H1 (cell line): ENCODE data around the gene ADGRB3. TPM values are rescaled to one million over a fixed set of nuclear protein-coding genes. Genes with fewer than 3 reads are reported as not detected.

Experiments used
- CTCF ChIA-PET: fragments of 300-600 bp; sonication (Branson Sonifier 250); formaldehyde crosslinking; loops from one replicate; lab custom pipeline; 2021; ENCODE audit not compliant: partially characterized antibody; lab: Charles Lee
- POLR2A ChIA-PET: fragments of 300-600 bp; sonication (Branson Sonifier 250); formaldehyde crosslinking; loops from one replicate; lab custom pipeline; 2021; ENCODE audit warnings: inconsistent platforms; ENCODE audit not compliant: partially characterized antibody; lab: Charles Lee
- DNase-seq, 2 experiments: peaks; one replicate each; pipeline versions ENCODE4 v3.0.0 to v3.0.0-alpha.2; 2010 to 2022; ENCODE audit warnings: low spot score in 2 of 2, low read depth in 1 of 2, mixed read lengths in 1 of 2
- FAIRE-seq: peaks from 2 replicates; lab custom pipeline; 2011; peaks lifted over from hg19 to GRCh38; lab: Jason Lieb, UNC
- H2AFZ ChIP-seq: 2 replicates; pipeline ENCODE4 v1.8.1; 2012; ENCODE audit warnings: low read length, inconsistent platforms
- H2AK5ac ChIP-seq: 2 replicates; pipeline ENCODE4 v1.6.1; 2013; ENCODE audit warnings: low read depth, low read length
- H2BK120ac ChIP-seq: replicated peaks from 2 replicates; pipeline ENCODE3; 2013; ENCODE audit warnings: low read depth, low read length, inconsistent platforms
- H2BK12ac ChIP-seq: 2 replicates; pipeline ENCODE4 v1.6.1; 2013; ENCODE audit warnings: low read depth, low read length
- H2BK15ac ChIP-seq: 2 replicates; pipeline ENCODE4 v1.6.1; 2013; ENCODE audit warnings: low read length
- H2BK20ac ChIP-seq: 2 replicates; pipeline ENCODE4 v1.6.1; 2013; ENCODE audit warnings: low read length
- H2BK5ac ChIP-seq: 2 replicates; pipeline ENCODE4 v1.6.1; 2013; ENCODE audit warnings: low read depth, low read length
- H3K14ac ChIP-seq: 2 replicates; pipeline ENCODE4 v1.6.1; 2013; ENCODE audit warnings: inconsistent platforms; ENCODE audit not compliant: insufficient read length
- H3K18ac ChIP-seq: 2 replicates; pipeline ENCODE4 v1.6.1; 2013; ENCODE audit warnings: low read length; ENCODE audit errors: extremely low read depth
- H3K23ac ChIP-seq: 2 replicates; pipeline ENCODE4 v1.6.1; 2013; ENCODE audit warnings: inconsistent platforms; ENCODE audit not compliant: insufficient read length
- H3K23me2 ChIP-seq: 2 replicates; pipeline ENCODE4 v1.6.1; 2013; ENCODE audit warnings: low read depth, low read length
- H3K27ac ChIP-seq: 2 replicates; pipeline ENCODE4 v1.6.1; 2011; ENCODE audit warnings: low read depth, low read length, inconsistent platforms
- H3K27me3 ChIP-seq, 4 experiments: replicated peaks in 1 of 4; 1 replicate in 1 of 4; 2 replicates in 3 of 4; pipeline versions ENCODE4 v1.6.1 to v1.8.1; 2011 to 2013; ENCODE audit warnings: low read length in 3 of 4, mild to moderate bottlenecking in 3 of 4, inconsistent platforms in 2 of 4, mixed read lengths in 2 of 4, moderate library complexity in 1 of 4; ENCODE audit not compliant: control insufficient read depth in 3 of 4, insufficient read depth in 3 of 4; ENCODE audit errors: extremely low read depth in 1 of 4
- H3K36me3 ChIP-seq, 4 experiments: 2 replicates each; pipeline versions ENCODE4 v1.6.1 to v1.8.1; 2011 to 2013; ENCODE audit warnings: mild to moderate bottlenecking in 4 of 4, low read length in 3 of 4, moderate library complexity in 2 of 4, control low read depth in 1 of 4, inconsistent platforms in 1 of 4; ENCODE audit not compliant: insufficient read depth in 4 of 4, control insufficient read depth in 2 of 4
- H3K4ac ChIP-seq: replicated peaks from 2 replicates; pipeline ENCODE3; 2013; ENCODE audit warnings: low read length, low read depth, mixed read lengths, inconsistent platforms; ENCODE audit not compliant: insufficient read length
- H3K4me1 ChIP-seq, 4 experiments: replicated peaks in 1 of 4; 1 replicate in 1 of 4; 2 replicates in 3 of 4; pipeline versions ENCODE4 v1.6.1 to v1.8.1; 2011 to 2013; ENCODE audit warnings: low read length in 3 of 4, inconsistent platforms in 2 of 4, mixed read lengths in 1 of 4; ENCODE audit not compliant: insufficient read depth in 4 of 4, control insufficient read depth in 3 of 4
- H3K4me2 ChIP-seq, 2 experiments: 2 replicates each; pipeline versions ENCODE4 v1.6.1 to v1.8.1; 2011 to 2013; ENCODE audit warnings: low read depth in 2 of 2, low read length in 2 of 2, control low read depth in 1 of 2, inconsistent platforms in 1 of 2, mild to moderate bottlenecking in 1 of 2; ENCODE audit not compliant: insufficient read depth in 1 of 2
- H3K4me3 ChIP-seq, 4 experiments: fragments of 200-600, 300-600 bp in 1 of 4; sonication (generic), shearing (Covaris generic), sonication (Bioruptor Twin) in 1 of 4; 2 replicates each; pipeline versions ENCODE4 v1.5.1 to v1.8.1; 2011 to 2016; ENCODE audit warnings: low read length in 4 of 4, low read depth in 3 of 4, control low read depth in 2 of 4, inconsistent platforms in 2 of 4, mild to moderate bottlenecking in 2 of 4, mixed read lengths in 1 of 4, moderate library complexity in 1 of 4; ENCODE audit not compliant: insufficient read depth in 2 of 4; ENCODE audit errors: extremely low read depth in 1 of 4
- H3K56ac ChIP-seq: replicated peaks from 2 replicates; pipeline ENCODE3; 2013; ENCODE audit warnings: low read depth, mild to moderate bottlenecking, mixed read lengths, low read length, inconsistent platforms; ENCODE audit not compliant: insufficient read length
- H3K79me1 ChIP-seq: 2 replicates; pipeline ENCODE4 v1.6.1; 2013; ENCODE audit warnings: low read depth, low read length, control low read depth
- H3K79me2 ChIP-seq, 2 experiments: 2 replicates each; pipeline versions ENCODE4 v1.6.1 to v1.8.1; 2012 to 2013; ENCODE audit warnings: low read length in 2 of 2, mild to moderate bottlenecking in 2 of 2, inconsistent platforms in 1 of 2; ENCODE audit not compliant: insufficient read depth in 2 of 2, control insufficient read depth in 1 of 2
- H3K9ac ChIP-seq, 4 experiments: replicated peaks in 1 of 4; 1 replicate in 1 of 4; 2 replicates in 3 of 4; pipeline versions ENCODE4 v1.6.1 to v1.8.1; 2011 to 2013; ENCODE audit warnings: low read depth in 3 of 4, low read length in 3 of 4, control low read depth in 2 of 4, mild to moderate bottlenecking in 2 of 4, moderate library complexity in 2 of 4, inconsistent platforms in 1 of 4; ENCODE audit errors: extremely low read depth in 1 of 4
- H3K9me3 ChIP-seq, 2 experiments: 2 replicates each; pipeline versions ENCODE4 v1.6.1 to v1.8.1; 2012 to 2013; ENCODE audit warnings: mild to moderate bottlenecking in 2 of 2, moderate library complexity in 2 of 2, control low read depth in 1 of 2, inconsistent platforms in 1 of 2, low read depth in 1 of 2, low read length in 1 of 2, mixed read lengths in 1 of 2; ENCODE audit not compliant: insufficient read depth in 2 of 2
- H4K20me1 ChIP-seq, 2 experiments: replicated peaks in 1 of 2; 2 replicates each; pipeline versions ENCODE3 to v1.8.1; 2011 to 2013; ENCODE audit warnings: inconsistent platforms in 2 of 2, low read length in 2 of 2, mild to moderate bottlenecking in 1 of 2; ENCODE audit not compliant: insufficient read depth in 2 of 2, control insufficient read depth in 1 of 2
- H4K5ac ChIP-seq: 2 replicates; pipeline ENCODE4 v1.6.1; 2013; ENCODE audit warnings: low read length, low read depth, mixed read lengths, inconsistent platforms; ENCODE audit not compliant: insufficient read length
- H4K8ac ChIP-seq: 2 replicates; pipeline ENCODE4 v1.8.0; 2013; ENCODE audit warnings: mild to moderate bottlenecking, moderate library complexity, low read length, inconsistent platforms; ENCODE audit not compliant: insufficient read depth; ENCODE audit errors: extremely low read depth
- H4K91ac ChIP-seq: replicated peaks from 2 replicates; pipeline ENCODE3; 2013; ENCODE audit warnings: low read length, mixed read lengths, inconsistent platforms; ENCODE audit not compliant: insufficient read length
- ASH2L ChIP-seq: fragments of 200-600, 300-600 bp; sonication (generic); IDR thresholded peaks from one replicate; pipeline ENCODE4 v1.7.1; 2017; ENCODE audit warnings: low read length
- BCL11A ChIP-seq, 2 experiments: IDR thresholded peaks; one replicate each; pipeline ENCODE4 v1.6.1; 2011; ENCODE audit warnings: low read depth in 2 of 2, low read length in 2 of 2, mild to moderate bottlenecking in 2 of 2
- CBX5 ChIP-seq: fragments of 300-800, 300-1000 bp; sonication (generic); IDR thresholded peaks from 2 replicates; pipeline ENCODE4 v1.7.1; 2016; ENCODE audit warnings: antibody characterized with exemption, low read length, low read depth
- CBX8 ChIP-seq: fragments of 300-800, 300-1000 bp; sonication (generic); IDR thresholded peaks from 2 replicates; pipeline ENCODE4 v1.7.1; 2016; ENCODE audit warnings: low read depth, low read length, borderline replicate concordance
- EP300 ChIP-seq, 2 experiments: IDR thresholded peaks; 1 replicate in 1 of 2; 2 replicates in 1 of 2; pipeline ENCODE4 v1.6.1; 2011 to 2012; ENCODE audit warnings: low read depth in 2 of 2, low read length in 2 of 2, mild to moderate bottlenecking in 2 of 2, borderline replicate concordance in 1 of 2, inconsistent platforms in 1 of 2, moderate library complexity in 1 of 2
- GABPA ChIP-seq: IDR thresholded peaks from 2 replicates; pipeline ENCODE4 v1.6.1; 2011; ENCODE audit warnings: mild to moderate bottlenecking, low read length, moderate library complexity, borderline replicate concordance; ENCODE audit not compliant: insufficient read depth
- SP1 ChIP-seq: IDR thresholded peaks from 2 replicates; pipeline ENCODE4 v1.6.1; 2011; ENCODE audit warnings: low read depth, low read length
- WGBS, 2 experiments: shearing (Covaris generic) in 1 of 2; methylation state at CpG; one replicate each; pipeline versions ENCODE4 v1.1.6 to v1.1.7; 2013 to 2015; ENCODE audit warnings: low lambda C conversion rate in 2 of 2, mixed read lengths in 2 of 2, inconsistent platforms in 1 of 2, low coverage in 1 of 2, missing lambda C conversion rate in 1 of 2; ENCODE audit not compliant: insufficient replicate concordance in 2 of 2, insufficient coverage in 1 of 2, insufficient read length in 1 of 2; ENCODE audit errors: extremely low coverage in 1 of 2, missing lambda C conversion rate in 1 of 2; 5-methylcytosine and 5-hydroxymethylcytosine counted together
- polyA plus RNA-seq, 7 experiments: library from polyadenylated mRNA; depleted of rRNA in 3 of 7; stranded (reverse) in 5 of 7; unstranded in 2 of 7; fragments of >200 nt in 5 of 7; fragments of 200-250 nt in 2 of 7; gene quantifications; 1 replicate in 5 of 7; 2 replicates in 1 of 7; 4 replicates in 1 of 7; pipeline versions ENCODE4 v1.2.1 to v1.2.3, GENCODE V29; 2011 to 2013; ENCODE audit warnings: missing spikeins in 2 of 7, mixed read lengths in 2 of 7
- total RNA-seq: library from RNA; stranded (reverse); fragmentation: NEBNext Ultra II Directional; extraction: Animal tissue kit (Norgen Biotek cat#: 25700); gene quantifications from 2 replicates; pipeline ENCODE4 v1.2.1, GENCODE V29; 2021

ADGRB3 gene
- total and polyA plus RNA-seq, 2 of the 8 experiments (the other 6 are each of a cell fraction or from before 2014, with no cell fraction given), result 0.35 to 1.2 TPM

GRCh38 chr6:69129046-69129445 lies 494.0 kb downstream of the ADGRB3 start:
- Histone ChIP-seq H3K27me3 (no peaks in the 10 kb centered on the region), H3K27ac (no peak overlapping the region), H4K91ac (no peak overlapping the region), H4K20me1 (no peaks in the 10 kb centered on the region), H2BK15ac (no peak overlapping the region), H3K18ac (no peak overlapping the region), H3K79me1 (no peaks in the 10 kb centered on the region), H3K23ac (no peak overlapping the region), H3K4me3 (no peak overlapping the region), H3K4me2 (no peak overlapping the region), H4K8ac (no peak overlapping the region), H2BK120ac (no peak overlapping the region), H2BK12ac (no peak overlapping the region), H3K79me2 (no peaks in the 10 kb centered on the region), H2AK5ac (no peak overlapping the region), H2BK5ac (no peak overlapping the region), H3K56ac (no peak overlapping the region), H3K9ac (no peak overlapping the region), H2BK20ac (no peak overlapping the region), H3K36me3 (no peaks in the 10 kb centered on the region), H3K23me2 (no peaks in the 10 kb centered on the region), H3K9me3 (no peaks in the 10 kb centered on the region), H2AFZ (no peak overlapping the region), H3K4ac (no peak overlapping the region), H3K4me1 (peaks cover 0 to 3% (median 0%) of the 10 kb centered on the region in 4 experiments; a peak in 1 of 7 replicates), H3K14ac (no peak overlapping the region), H4K5ac (no peak overlapping the region)
- DNase-seq, result no peak
- 100% methylated on average over 1 of the region's 1 CpG; no CpG with 5 or more reads in 1 of the 2 experiments for WGBS, 2 experiments
- CTCF ChIA-PET, result interaction anchor here (0.7 kb wide), 1 partner anchor 23 kb away, joined by 3 read pairs; no protein-coding TSS in a partner anchor
- POLR2A ChIA-PET, result no interaction called here
- TF ChIP-seq ASH2L (no peak), CBX8 (no peak), CBX5 (no peak), BCL11A (IDR thresholded peaks at IDR 0.05; ENCODE audit: low read depth in 2 of 2, low read length in 2 of 2) (no peak), GABPA (no peak), EP300 (IDR thresholded peaks at IDR 0.05; ENCODE audit: borderline replicate concordance in 1 of 2, low read depth in 2 of 2, low read length in 2 of 2) (no peak), SP1 (no peak)
- no peak for FAIRE-seq
